ENCODE data around the gene PEX11B. TPM values are rescaled to one million over a fixed set of nuclear protein-coding genes. Genes with fewer than 3 reads are reported as not detected.

PEX11B gene
- total RNA-seq, 4 donors from 2014 or later: 23.2 to 46.0 (median 31.7) TPM

DNA sequence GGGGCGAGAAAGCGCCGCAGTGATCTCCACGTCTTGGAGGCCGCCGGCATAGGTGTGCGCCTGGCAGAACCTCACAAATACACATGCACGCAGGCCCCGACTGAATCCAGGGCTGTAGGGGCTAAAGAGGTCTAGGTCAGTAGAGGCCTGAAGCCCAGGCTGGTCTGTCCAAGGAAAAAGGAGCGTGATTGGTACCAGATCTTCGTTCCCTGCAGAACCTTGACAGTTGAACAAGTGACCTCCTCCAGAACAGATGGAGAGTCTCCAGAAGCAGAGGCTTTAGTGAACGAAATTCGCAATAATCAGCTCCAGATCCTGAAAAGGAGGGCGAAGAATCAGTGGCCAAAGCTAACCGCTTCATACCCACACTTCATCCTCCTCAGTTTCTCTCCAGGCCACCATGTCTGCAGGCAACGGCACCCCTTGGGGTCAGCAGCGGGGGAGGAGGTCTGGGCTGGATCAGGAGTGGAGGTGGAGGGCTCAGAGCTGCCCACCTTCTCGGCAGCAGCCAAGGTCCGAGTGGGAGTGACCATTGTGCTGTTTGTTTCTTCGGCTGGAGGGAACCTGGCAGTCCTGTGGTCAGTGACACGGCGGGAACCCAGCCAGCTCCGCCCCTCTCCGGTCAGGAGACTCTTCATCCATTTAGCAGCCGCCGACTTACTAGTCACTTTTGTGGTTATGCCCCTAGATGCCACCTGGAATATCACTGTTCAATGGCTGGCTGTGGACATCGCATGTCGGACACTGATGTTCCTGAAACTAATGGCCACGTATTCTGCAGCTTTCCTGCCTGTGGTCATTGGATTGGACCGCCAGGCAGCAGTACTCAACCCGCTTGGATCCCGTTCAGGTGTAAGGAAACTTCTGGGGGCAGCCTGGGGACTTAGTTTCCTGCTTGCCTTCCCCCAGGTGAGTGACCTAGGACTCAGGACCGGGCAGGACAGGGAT, 749 bp upstream of the PEX11B start:
- H3K9me3 ChIP-seq: no peaks in the 10 kb centered on the region
- no peaks in the 10 kb centered on the region for H3K27me3 ChIP-seq
- H3K4me1 ChIP-seq: peaks cover 25 to 36% of the 10 kb centered on the region in 2 donors
- intact Hi-C loops (cut with DNase I; ENCODE audit: low total_unique reads): loop anchor here (1.0 to 5.0 kb wide), 3 partner anchors 8 to 62 kb away; partner anchors contain the start of genes PIAS3 and RBM8A
- peak overlapping the region; percentile 76 to 97 (median 88) for H3K4me3 ChIP-seq
- peaks cover 4 to 39% of the 10 kb centered on the region in 2 donors for H3K36me3 ChIP-seq
- H3K27ac ChIP-seq: peak overlapping the region; percentile 92 to 98 (median 92)
- in situ Hi-C loops (cut with MboI; ENCODE audit: low sequenced_read_pairs in 4 of 4): loop anchor here in 1 of 4 donors (5.0 kb wide), 1 partner anchor 93 kb away; no protein-coding TSS in a partner anchor
- DNase-seq: peak; percentile 58 to 81
- ATAC-seq: peak; percentile 37 to 58
- TF ChIP-seq CTCF (IDR thresholded peaks at IDR 0.05 in 4 of 5, conservative IDR thresholded peaks at IDR 0.05 in 1 of 5) (peak in 1 of 5 experiments; percentile 11), POLR2A (IDR thresholded peaks at IDR 0.05) (no peak)

DNA sequence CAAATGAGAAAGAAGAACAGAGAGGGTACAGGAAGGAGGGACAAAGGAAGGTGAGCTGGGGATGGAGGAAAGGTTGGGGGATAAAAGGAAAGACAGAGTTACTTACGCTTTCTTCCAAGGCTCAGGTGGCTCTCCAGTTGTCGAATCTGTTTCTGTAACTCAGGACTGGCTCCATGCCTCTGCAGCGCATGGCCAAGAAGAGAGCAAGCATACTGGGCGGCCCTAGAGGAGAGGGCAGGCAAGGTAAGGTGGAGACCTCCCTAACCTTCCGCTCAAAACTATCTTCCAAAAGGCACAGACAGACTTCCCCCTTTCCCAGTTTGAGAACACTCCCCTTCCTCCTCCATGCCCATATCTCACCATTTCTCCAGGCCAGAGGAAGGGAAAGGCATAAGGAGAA, 922 bp downstream of the PEX11B start:
- peak overlapping the region; percentile 92 to 98 (median 92) for H3K27ac ChIP-seq
- peaks cover 0 to 24% of the 10 kb centered on the region in 2 donors for H3K36me3 ChIP-seq
- no peaks in the 10 kb centered on the region for H3K9me3 ChIP-seq
- no peak for TF ChIP-seq CTCF (IDR thresholded peaks at IDR 0.05 in 4 of 5, conservative IDR thresholded peaks at IDR 0.05 in 1 of 5)
- ATAC-seq (peak; percentile 53 to 59), DNase-seq (peak; percentile 54 to 76)
- peak overlapping the region; percentile 76 to 97 (median 88) for H3K4me3 ChIP-seq
- no peaks in the 10 kb centered on the region for H3K27me3 ChIP-seq
- in situ Hi-C loops (cut with MboI; ENCODE audit: low sequenced_read_pairs in 4 of 4): loop anchor here in 1 of 4 donors (5.0 kb wide), 1 partner anchor 95 kb away; no protein-coding TSS in a partner anchor
- H3K4me1 ChIP-seq: peaks cover 25 to 36% of the 10 kb centered on the region in 2 donors
- intact Hi-C loops (cut with DNase I; ENCODE audit: low total_unique reads): loop anchor here (5.0 kb wide), 1 partner anchor 60 kb away; the partner anchor contains the start of gene PIAS3

- Histone ChIP-seq H3K9me3 (no peaks in the 10 kb centered on the region), H3K36me3 (peaks cover 0 to 27% of the 10 kb centered on the region in 2 donors), H3K27me3 (no peaks in the 10 kb centered on the region), H3K4me3 (no peak overlapping the region), H3K27ac (peak overlapping the region; percentile 92 to 98 (median 92)), H3K4me1 (peaks cover 25 to 29% of the 10 kb centered on the region in 2 donors)
- intact Hi-C loops (cut with DNase I; ENCODE audit: low total_unique reads) (loop anchor here (5.0 kb wide), 1 partner anchor 59 kb away; the partner anchor contains the start of gene PIAS3), in situ Hi-C loops (cut with MboI; ENCODE audit: low sequenced_read_pairs in 4 of 4) (loop anchor here in 1 of 4 donors (5.0 kb wide), 1 partner anchor 96 kb away; no protein-coding TSS in a partner anchor)
- DNase-seq: no peak
- TF ChIP-seq POLR2A (IDR thresholded peaks at IDR 0.05) (no peak), CTCF (IDR thresholded peaks at IDR 0.05 in 4 of 5, conservative IDR thresholded peaks at IDR 0.05 in 1 of 5) (no peak)
- no peak for ATAC-seq
Measured at GRCh38 chr1:145916745-145917144, 1.8 kb downstream of the PEX11B start.

GRCh38 chr1:145912128-145912641, 6.3 kb downstream of the PEX11B start:
- TF ChIP-seq POLR2A (IDR thresholded peaks at IDR 0.05) (no peak), CTCF (IDR thresholded peaks at IDR 0.05 in 4 of 5, conservative IDR thresholded peaks at IDR 0.05 in 1 of 5) (no peak)
- in situ Hi-C loops (cut with MboI; ENCODE audit: low sequenced_read_pairs in 4 of 4) (no loop called here), intact Hi-C loops (cut with DNase I; ENCODE audit: low total_unique reads) (no loop called here)
- no peak for DNase-seq
- Histone ChIP-seq H3K4me1 (peaks cover 19 to 20% of the 10 kb centered on the region in 2 donors), H3K9me3 (no peaks in the 10 kb centered on the region), H3K36me3 (peaks cover 0 to 40% of the 10 kb centered on the region in 2 donors), H3K27ac (peak overlapping the region; percentile 10 to 78 (median 17)), H3K4me3 (no peak overlapping the region), H3K27me3 (no peaks in the 10 kb centered on the region)
- ATAC-seq: no peak

Data from gastrocnemius medialis (tissue), 4 donors.